IgD-negative memory B cell (primary cell): Measurements from ENCODE around the gene FAM98B. TPM values are rescaled to one million over a fixed set of nuclear protein-coding genes. Genes with fewer than 3 reads are reported as not detected.

Experiments
- H3K27ac Mint-ChIP-seq, 3 donors: one replicate each; pipeline ENCODE4 v1.8.0; 2020 to 2022; ENCODE audit warnings: mild to moderate bottlenecking in 3 of 3, mixed read lengths in 3 of 3, moderate library complexity in 1 of 3
- H3K27me3 Mint-ChIP-seq: one replicate; pipeline ENCODE4 v1.8.0; 2021; ENCODE audit warnings: mixed read lengths
- H3K36me3 Mint-ChIP-seq: one replicate; pipeline ENCODE4 v1.8.0; 2020; ENCODE audit warnings: mild to moderate bottlenecking, mixed read lengths
- H3K4me1 Mint-ChIP-seq, 3 donors: one replicate each; pipeline ENCODE4 v1.8.0; 2020 to 2022; ENCODE audit warnings: mixed read lengths in 3 of 3, mild to moderate bottlenecking in 1 of 3
- H3K4me3 Mint-ChIP-seq, 4 donors: one replicate each; pipeline ENCODE4 v1.8.0; 2020 to 2022; ENCODE audit warnings: mild to moderate bottlenecking in 4 of 4, mixed read lengths in 4 of 4, moderate library complexity in 3 of 4
- H3K9me3 Mint-ChIP-seq, 3 donors: one replicate each; pipeline ENCODE4 v1.8.0; 2020 to 2021; ENCODE audit warnings: mixed read lengths in 3 of 3, mild to moderate bottlenecking in 1 of 3
- polyA plus RNA-seq: library from polyadenylated mRNA; unstranded; fragments of 300-500 nt; fragmentation: Illumina TruSeq; gene quantifications from one replicate; pipeline ENCODE4 v1.2.3, GENCODE V29; 2021

FAM98B gene
- polyA plus RNA-seq, 1 donor from 2014 or later: 2.1 TPM

DNA sequence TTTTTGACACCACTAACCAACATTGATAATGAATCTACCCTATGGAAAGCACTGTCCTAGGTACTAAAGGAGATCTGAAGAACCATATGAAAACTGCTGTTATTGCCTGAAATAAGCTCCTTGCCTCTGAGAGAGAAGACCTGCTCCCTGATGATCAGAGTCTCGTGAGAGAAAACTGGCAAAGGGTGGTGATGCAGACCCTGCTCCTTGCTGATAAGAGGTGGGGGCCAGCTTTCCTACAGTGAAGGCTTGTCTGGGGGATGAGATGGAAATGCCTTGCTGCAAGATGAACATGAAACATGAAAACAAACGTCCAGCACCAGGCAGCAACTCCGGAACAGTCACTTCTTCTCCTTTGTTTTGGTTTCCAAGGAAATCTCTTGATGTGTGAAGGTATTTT lies 78.8 kb downstream of the FAM98B start:
- peaks cover 15 to 22% (median 16%) of the 10 kb centered on the region in 3 donors for H3K4me1 Mint-ChIP-seq
- peak overlapping the region in 1 of 3 donors; percentile 68 for H3K27ac Mint-ChIP-seq
- H3K9me3 Mint-ChIP-seq: no peaks in the 10 kb centered on the region
- H3K4me3 Mint-ChIP-seq: no peak overlapping the region
- H3K36me3 Mint-ChIP-seq: peaks cover 3% of the 10 kb centered on the region
- no peaks in the 10 kb centered on the region for H3K27me3 Mint-ChIP-seq

DNA sequence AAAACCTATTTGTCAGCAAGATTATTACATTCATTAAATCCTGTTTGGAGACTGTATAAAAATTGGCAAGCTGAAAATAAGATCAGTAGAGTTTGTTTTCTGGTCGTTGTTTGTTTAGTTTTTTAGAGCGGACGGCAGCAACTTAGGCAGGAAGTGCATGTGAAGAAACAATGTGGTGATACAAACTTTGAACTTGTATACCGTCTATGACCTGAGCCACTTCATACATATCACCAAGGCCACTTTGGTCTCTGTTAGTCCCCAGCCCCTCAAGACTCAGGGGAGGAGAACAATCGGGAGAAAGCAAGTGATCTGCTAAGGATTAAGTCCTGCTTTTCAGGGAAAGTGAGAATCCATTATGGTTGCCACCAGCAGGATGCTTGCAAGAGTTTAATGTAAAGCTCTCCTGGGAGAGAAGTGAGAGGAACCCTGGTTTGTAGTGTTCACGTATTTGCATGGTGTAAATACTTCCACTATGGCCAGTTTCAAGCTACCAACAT lies 79.5 kb downstream of the FAM98B start:
- H3K9me3 Mint-ChIP-seq: no peaks in the 10 kb centered on the region
- peak overlapping the region in 1 of 3 donors; percentile 6 for H3K27ac Mint-ChIP-seq
- H3K4me3 Mint-ChIP-seq: no peak overlapping the region
- peaks cover 15 to 23% (median 19%) of the 10 kb centered on the region in 3 donors for H3K4me1 Mint-ChIP-seq
- no peaks in the 10 kb centered on the region for H3K27me3 Mint-ChIP-seq
- H3K36me3 Mint-ChIP-seq: peaks cover 3% of the 10 kb centered on the region

DNA sequence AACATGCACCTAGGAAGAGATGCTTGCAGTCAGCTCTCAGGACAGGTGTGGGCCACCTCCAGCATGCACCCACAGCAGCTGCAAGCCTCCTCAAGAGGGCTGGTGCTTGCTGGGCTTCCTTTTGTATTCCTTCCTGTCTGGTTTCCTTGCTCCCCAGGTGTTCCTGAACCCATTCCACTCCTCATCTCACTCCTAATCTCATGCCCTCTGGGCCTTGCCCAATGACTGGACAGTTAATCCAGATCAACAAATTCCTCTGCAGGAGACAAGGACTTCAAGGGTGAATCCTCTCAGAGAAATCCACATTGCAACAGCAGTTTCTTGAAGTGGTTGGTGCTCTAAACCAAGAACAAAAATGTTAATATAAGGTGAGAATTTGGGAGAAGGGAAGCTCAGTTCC lies 80.0 kb downstream of the FAM98B start:
- H3K27me3 Mint-ChIP-seq: no peaks in the 10 kb centered on the region
- H3K4me1 Mint-ChIP-seq: peaks cover 15 to 23% (median 19%) of the 10 kb centered on the region in 3 donors
- H3K36me3 Mint-ChIP-seq: peaks cover 3% of the 10 kb centered on the region
- H3K9me3 Mint-ChIP-seq: no peaks in the 10 kb centered on the region
- no peak overlapping the region for H3K4me3 Mint-ChIP-seq
- H3K27ac Mint-ChIP-seq: no peak overlapping the region

DNA sequence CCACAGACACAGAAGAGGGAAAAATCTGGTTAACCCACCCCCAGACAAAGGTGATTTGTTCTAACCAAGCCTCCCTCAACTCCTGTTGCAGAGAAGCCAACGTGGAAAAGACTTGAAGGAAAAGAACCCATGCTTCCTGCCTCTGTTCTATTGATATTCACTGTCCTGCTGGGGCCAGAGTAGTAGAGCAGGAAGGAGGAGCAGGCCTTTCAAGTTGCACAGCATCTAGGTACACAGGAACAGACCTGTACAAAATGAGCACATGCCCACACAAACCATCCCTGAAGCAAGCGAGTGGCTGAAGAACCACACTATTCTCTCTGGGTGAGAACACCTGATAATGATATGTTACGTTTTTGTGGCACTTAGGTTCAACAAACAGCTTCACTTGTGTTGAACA lies 80.8 kb downstream of the FAM98B start:
- H3K4me3 Mint-ChIP-seq: no peak overlapping the region
- no peak overlapping the region for H3K27ac Mint-ChIP-seq
- H3K9me3 Mint-ChIP-seq: no peaks in the 10 kb centered on the region
- H3K4me1 Mint-ChIP-seq: peaks cover 15 to 23% (median 20%) of the 10 kb centered on the region in 3 donors
- H3K27me3 Mint-ChIP-seq: no peaks in the 10 kb centered on the region
- H3K36me3 Mint-ChIP-seq: peaks cover 2% of the 10 kb centered on the region

DNA sequence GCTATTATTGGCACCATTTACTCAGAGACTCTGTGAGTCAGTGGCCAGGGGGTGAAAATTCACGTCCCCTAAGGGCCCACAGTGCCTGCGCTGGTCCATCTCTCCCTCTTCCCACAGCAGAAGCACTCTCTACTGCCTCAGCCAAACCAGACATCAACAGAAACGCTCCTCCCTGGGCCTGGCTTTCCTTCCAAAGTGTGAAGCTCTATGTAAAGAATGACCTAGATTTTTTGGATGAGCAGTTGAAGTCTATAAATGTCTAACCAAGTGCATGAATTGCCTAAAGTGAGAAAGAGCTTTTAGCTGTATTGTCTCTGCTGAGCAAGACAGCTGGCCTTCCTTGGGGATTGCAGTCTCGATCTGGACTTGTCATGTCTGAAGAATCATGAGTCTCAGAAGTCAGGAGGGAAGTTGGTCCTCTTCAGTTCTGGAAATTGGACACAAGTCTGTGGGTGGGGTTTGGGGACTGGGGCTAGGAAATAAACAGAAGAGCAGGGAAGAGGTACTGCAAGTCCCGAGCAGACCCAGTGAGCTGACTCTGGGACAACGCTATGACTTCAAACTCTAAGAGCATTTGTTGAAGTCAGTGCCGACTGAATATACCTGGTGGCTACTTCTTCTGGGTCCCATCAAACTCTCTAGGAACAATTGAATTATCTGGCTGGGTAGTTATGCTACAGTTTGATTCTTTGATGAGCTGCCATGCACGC lies 81.7 kb downstream of the FAM98B start:
- Mint-ChIP-seq H3K4me3 (peak overlapping the region in 1 of 4 donors; percentile 65), H3K9me3 (no peaks in the 10 kb centered on the region), H3K27ac (peak overlapping the region in 1 of 3 donors; percentile 32), H3K36me3 (peaks cover 2% of the 10 kb centered on the region), H3K27me3 (no peaks in the 10 kb centered on the region), H3K4me1 (peaks cover 20 to 28% (median 27%) of the 10 kb centered on the region in 3 donors)

DNA sequence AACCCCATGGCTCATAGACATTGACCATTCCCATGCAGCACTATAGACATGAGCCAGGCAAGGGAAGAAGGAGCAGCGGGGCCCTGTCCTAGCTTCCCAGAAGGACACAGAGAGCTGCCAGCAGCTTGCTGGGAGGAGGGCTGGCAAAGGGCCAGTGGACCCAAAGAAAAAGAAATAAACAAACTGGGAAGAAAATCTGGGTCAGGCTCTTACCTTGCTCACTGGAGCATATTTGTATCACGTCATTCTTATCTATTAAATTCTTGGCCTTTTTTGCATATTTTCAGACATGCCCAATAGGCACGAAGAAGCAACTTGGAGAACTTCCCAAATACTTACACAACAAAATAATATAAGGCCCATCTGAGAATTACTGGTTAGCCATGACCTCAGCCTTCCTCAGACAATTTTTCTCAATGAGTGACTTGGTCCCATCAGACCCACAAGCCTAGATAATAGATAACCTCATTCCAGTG lies 82.3 kb downstream of the FAM98B start:
- Mint-ChIP-seq H3K27me3 (no peaks in the 10 kb centered on the region), H3K9me3 (no peaks in the 10 kb centered on the region), H3K4me3 (no peak overlapping the region), H3K36me3 (peaks cover 2% of the 10 kb centered on the region), H3K4me1 (peaks cover 20 to 31% (median 30%) of the 10 kb centered on the region in 3 donors), H3K27ac (no peak overlapping the region)

Other genes with a start within 250 kb of the FAM98B start
- 0.14 TPM for gene SPRED1, start 201.3 kb upstream of the FAM98B start, polyA plus RNA-seq
- 32.6 TPM for gene RASGRP1, start 110.7 kb downstream of the FAM98B start, polyA plus RNA-seq